DMS114 treated with DMSO at 0.1 percent for 48 hours (cell line): Measurements from ENCODE around the gene UBR4.

Experiments used
- DNase-seq: peaks from one replicate; lab custom pipeline; 2025; ENCODE audit not compliant: unreplicated experiment; lab: John Stamatoyannopoulos, UW

The UBR4 gene

DNA sequence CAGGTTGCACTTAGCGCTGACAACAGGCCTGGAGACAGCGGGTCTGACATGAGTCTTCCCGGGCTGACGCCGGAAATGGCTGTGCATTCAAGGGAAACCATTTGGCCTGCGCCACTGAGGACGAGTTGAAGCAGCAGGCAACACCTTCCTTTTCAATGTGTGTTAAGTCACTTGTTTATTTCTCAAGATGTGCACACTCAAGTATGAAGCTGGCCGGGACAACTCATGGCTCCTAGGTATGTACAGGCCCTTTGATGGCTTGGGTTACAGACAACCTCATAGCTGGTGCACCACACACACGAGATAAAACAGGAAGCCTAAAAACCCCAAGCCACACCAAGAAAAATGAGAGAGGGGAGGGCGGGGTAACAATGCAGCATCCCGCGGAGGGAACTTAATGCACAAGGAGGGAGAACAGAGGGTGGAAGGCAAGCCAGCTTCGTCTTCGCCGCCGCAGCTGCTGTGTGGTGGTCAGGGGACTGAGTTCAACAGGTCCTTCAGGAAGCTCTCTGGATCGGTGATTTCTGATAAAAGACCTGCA lies 135.6 kb downstream of the UBR4 start:
- DNase-seq = no peak

GRCh38 chr1:19073311-19074186 lies 136.5 kb downstream of the UBR4 start:
- DNase-seq = no peak

DNA sequence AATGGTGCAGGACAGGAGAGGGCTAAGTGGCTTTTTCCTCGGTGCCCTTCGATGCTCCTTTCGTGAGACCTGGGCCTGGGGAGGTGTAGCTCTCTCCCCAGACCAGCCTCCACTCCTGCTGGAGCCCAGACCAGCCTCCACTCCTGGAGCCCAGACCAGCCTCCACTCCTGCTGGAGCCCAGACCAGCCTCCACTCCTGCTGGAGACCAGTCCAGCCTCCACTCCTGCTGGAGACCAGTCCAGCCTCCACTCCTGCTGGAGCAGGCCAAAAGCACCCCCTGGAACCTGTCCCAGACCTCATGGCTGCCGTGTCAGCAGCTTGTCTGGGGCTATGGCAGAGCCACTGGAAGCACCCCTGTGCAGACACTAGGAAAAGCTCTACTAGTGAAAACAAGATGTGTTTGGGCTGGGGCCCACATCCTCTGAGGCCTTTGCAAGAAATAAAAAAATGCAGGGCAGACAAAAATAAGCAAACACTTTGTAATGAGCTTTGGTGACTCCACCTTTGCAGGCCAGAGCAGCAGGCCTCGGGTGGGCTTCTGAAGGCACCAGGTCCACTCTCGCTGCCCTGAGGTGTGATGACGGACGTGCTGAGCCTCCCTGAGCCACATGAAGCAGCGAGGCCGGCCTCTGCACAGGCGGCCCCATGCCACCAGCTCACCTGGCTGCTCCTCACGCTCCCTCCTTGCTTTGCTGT lies 137.6 kb downstream of the UBR4 start:
- DNase-seq = no peak

DNA sequence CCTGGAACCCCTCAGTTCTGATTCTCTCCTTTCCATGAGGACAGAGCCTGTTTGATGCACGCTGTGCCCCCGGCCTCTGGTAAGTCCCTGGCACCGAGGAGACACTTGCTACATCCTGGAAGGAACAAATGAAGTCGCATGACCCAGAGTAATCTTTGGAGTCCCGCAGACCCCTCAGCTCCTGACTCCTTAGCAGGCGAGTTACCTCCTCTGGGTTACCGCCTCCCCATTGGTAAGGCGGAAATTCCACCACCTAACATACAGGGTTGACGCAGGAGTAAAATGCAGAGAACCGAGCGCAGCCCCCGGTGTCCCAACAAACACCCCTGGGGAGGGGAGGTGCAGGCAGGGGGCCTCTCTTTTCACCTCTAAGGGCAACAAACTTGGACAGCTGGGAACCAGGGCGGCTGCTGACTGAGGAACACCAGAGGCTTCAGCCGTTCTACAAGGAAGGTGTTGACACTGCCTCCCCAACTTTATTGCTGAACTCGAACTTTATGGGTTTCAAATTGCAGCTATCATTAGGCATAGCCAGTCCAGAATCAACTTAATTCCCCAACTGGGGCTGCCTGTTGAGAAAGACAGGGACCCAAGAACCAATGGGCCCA lies 138.3 kb downstream of the UBR4 start:
- no peak for DNase-seq

DNA sequence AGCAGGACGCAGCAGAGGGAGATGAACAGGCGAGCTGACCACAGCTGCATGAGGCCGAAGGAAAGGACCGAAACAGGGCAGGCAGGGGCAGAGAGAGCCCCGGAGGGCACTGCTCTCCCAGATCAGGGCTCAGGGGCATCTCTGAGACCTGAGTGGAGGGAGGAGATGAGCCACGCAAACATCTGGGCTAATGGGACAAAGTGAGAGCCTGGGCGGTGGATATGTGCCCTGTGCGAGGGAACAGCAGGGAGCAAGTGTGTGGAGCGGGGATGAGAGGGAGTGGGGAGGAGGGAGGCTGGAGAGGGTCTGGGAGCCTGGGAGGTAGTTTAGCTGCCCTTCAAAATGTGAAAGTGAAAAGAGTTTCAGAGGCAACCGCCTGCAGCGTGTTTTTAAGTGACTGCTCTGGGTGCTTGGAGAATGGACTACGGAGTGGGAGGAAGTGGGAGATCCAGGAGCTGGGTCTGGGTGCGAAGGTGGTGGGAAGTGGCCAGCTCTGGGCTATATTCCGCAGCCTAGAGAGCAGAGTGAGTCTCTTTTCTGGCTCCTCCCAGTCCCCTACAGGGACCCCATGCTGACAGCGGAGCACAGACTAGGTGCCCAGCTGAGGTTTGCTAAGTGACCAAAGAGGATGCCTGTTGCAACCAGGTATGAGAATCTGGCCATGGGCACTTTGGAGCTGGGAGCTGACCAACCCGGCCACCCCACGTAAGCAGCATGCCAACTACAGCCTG lies 139.0 kb downstream of the UBR4 start:
- no peak for DNase-seq

- no peak for DNase-seq
Observed at GRCh38 chr1:19070197-19070651, 139.8 kb downstream of the UBR4 start.

- no peak for DNase-seq
Observed at GRCh38 chr1:19068639-19069276, 141.3 kb downstream of the UBR4 start.

DNA sequence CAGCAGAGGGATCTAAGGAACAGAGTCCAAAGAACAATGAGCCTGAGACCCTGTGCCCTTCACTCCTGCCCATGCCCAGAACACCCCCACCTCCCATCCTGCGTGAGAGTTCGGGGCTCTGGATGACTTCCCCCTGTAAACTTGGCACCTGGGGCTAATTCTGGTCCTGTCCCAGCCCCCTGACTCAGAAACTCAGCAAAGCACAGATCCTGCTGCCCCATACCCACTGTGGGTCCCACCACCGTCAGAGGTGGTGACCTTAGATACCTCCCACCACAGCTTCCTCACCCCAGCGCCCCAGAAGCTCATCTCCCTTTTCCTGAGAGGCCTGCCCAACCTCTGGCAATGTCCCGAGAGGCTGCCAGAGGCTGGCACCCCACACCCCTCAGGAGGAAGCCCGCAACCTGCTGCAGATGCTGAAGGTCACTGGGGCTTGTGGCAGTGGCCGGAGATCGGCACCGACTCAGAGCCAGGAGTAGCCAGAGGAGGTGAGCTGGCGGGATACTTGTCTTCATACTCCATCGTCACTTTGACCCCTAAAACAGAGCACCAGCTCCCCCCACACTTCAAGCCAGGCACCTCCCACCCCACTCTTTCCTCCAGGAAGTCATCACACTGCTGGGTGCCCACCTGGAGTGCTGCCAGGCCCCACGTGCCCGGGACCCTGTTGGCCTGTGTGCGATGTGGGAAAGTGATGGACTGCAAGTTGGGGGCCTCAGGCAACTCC lies 142.0 kb downstream of the UBR4 start:
- DNase-seq = no peak

DNA sequence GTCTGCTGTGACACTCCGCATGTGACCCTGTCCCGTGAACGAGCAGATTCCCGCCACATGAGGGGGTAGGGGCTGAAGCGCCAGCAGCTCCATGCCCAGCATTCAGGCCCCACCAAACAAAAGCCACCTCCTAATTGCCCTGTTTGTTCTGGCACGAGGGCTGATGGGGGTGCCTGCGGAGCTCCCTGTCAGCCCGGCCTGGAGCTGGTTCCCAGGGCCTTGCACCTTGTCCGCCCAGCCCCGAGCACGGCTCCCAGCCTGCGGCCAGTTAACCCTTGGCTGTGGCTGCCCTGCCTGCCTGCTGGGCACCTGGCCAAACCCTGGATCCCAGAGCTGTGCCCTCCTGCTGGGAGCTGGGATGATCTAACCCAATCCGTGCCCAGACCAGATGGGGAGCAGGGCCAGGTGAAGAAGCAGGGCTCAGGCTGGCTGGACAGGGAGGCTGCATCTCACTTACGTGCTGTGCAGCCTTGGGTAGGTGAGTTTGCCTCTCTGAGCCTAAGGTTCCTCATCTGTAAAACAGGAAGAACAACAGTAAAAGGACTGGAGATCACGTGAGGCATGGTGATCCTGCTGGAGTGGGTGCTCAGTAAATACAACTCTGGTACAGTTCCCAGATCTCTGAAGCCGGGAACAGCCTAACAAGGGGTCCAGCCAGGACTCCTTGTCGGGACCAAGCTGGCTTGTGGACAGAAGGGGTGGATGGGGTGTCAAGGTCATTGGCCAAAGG lies 142.7 kb downstream of the UBR4 start:
- no peak for DNase-seq

DNA sequence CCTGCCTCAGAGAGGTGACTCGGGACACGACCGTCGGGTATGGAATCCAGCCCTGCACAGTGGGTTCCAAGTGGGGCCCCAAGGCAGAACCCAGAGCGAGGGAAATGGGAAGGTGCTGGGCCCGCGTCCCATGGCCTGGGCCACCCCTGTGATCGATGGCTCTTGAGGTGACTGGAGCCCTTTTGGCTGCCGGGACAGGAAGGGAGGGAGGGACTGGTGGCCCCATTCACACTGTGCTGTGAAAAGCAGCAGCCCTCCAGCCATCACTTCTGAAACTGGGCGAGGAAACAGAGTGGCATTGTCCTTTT lies 143.2 kb downstream of the UBR4 start:
- no peak for DNase-seq

DNA sequence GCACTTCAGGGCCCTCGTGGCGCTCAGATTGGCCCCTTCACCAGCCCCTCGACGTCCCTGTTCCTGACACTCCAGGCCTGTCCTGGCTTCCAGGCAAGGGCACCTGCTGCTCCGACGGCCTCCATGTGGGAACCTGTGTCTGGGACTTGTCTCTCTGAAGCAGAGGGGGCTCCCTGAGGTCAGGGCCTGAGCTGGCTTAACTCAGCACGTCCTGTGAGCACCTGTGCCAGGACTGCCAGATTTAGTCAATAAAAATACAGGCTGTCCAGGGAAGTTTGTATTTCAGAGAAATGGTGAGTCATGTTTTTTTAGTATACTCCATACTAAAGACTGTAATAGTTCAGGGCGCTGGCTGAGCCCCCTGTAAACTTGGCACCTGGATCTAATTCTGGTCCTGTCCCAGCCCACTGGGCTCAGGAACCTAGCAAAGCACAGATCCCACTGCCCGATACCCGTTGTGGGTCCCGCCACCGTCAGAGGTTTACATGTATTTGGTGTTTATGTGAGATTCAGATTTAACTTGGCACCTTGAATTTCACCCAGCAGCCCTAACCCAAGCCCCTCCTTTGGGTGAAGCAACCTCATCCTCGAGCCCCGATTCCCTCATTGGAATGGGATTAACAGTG lies 143.7 kb downstream of the UBR4 start:
- DNase-seq = no peak

DNA sequence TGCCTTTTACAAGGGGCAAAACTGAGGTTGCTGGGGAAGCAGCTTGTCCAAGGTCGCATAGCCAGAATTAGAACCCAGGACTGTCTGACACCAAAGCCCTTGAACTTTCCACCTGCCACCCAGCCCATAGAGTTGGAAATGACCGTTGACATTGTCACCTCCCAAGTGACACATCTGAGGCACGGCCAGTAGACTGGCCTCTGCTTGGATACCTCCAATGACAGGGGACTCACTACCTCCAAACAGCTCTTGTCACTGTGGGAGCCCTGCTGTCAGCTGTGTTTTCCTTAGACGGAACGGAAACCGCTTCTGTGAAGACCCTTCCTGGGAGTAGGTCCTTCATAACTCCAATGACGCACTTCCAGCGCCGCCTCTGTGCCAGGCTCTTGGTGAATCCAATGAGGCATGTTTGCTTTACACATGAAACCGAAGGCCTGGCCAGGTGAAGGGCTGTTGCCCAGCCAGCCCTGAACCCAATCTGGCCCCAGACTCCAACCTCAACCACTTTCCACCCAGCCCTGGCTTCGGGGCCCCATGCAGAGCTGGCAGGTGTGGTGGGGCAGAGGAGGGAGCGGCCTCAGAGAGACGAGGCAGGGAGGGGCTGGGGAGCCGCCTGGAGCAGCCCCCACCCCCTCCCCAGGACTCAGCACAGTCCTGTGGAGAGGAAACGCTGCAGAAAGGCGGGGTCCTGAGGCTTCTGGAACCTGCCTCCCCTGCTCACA lies 144.4 kb downstream of the UBR4 start:
- DNase-seq = no peak

GRCh38 chr1:19064906-19065450 lies 145.1 kb downstream of the UBR4 start:
- DNase-seq = no peak

- no peak for DNase-seq
Observed at GRCh38 chr1:19063122-19063521, 146.9 kb downstream of the UBR4 start.

DNA sequence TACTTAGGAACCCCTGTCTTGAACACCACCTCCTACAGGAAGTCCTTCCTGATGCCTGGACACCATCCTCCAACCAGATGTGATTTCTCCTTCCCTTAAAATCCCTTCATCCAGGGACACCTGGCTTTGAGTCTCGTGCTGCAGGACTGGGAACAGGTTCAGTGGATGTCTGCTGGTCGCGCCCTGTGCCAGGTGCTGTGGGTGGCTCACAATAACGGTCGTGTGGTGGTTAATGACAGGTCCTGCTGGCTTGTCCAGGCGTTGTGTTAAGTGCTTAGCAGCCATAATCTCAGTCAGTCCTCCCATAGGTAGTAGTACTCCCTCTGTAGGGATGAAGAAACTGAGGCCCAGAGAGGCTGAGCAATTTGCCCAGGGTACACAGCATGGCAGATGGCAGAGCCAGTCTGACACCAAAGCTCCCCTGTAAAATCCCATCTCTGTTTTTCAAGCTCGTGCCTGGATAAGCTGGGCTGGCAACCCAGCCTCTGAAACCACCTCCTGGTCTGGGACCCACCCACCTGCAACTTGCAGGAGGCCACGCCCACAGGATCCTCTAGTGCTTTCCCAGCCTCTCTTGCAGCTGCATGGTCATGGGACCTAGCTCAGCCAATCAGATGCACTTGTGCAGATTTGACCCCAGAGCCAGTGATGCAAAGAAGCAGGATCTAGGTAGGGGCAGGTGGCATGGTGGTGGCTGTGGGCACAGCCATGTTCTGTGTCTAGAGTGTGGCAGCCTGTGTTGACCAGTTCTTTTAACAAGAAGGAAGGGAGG lies 147.6 kb downstream of the UBR4 start:
- DNase-seq = no peak

DNA sequence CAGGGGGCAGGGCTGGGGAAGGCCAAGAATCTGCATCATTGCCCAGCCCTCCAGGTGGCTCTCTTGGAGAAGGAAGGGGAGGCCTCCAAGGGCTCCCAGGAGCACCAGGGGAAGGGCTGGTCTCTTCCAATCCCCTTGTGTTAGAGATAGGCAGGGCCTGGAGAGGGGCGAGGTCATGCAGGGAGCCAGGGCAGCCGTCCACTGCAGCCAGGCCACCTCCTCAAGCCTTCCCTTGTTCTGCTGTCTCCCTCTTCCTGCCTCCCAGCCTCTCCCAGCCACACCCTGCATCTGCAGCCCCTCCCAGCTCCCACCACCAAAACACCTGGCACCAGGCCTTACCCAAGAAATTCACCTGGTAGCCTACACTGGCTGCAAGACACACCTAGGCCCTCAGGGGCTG lies 148.3 kb downstream of the UBR4 start:
- no peak for DNase-seq

GRCh38 chr1:19061343-19061742 lies 148.7 kb downstream of the UBR4 start:
- DNase-seq = no peak
